Gastroesophageal sphincter (tissue), 3 donors: ENCODE results near the gene ST3GAL5.

ENCODE experiments used
- CTCF ChIP-seq, 4 experiments: fragments of 200-600 bp in 2 of 4; fragments of 450-650 bp in 2 of 4; sonication (generic) in 1 of 4; IDR thresholded peaks; one replicate each; pipeline ENCODE4 v1.5.1; 2017 to 2019; ENCODE audit warnings: antibody characterized with exemption in 4 of 4, mild to moderate bottlenecking in 2 of 4, moderate library complexity in 2 of 4
- POLR2A ChIP-seq, 2 donors: fragments of 450-650 bp; IDR thresholded peaks; one replicate each; pipeline ENCODE4 v1.6.1; 2017; ENCODE audit warnings: antibody characterized with exemption in 2 of 2, mild to moderate bottlenecking in 2 of 2, moderate library complexity in 1 of 2
- POLR2AphosphoS5 ChIP-seq: sonication (generic); formaldehyde crosslinking; IDR thresholded peaks from one replicate; pipeline ENCODE4 v1.6.1; 2017; ENCODE audit warnings: antibody characterized with exemption

DNA sequence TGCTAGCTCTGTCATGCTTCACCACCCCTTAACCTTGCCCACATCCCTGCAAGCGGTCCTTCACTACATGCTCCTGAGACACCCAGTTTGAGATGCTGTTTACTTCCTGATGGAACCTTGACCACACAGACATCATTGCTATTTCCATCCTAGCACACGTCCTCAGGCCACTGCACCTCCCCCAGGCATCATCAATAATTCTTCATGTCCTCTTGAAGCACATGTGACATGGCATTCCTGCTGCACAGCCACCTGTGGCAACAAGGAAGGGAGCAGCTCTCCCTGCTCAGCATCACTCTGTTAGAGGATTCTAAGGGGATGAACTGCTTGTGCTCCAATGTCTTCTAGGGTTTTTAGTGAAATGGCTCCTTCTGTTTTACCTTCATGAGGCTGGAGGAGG lies 26.1 kb upstream of the ST3GAL5 start:
- TF ChIP-seq CTCF (IDR thresholded peaks at IDR 0.05): no peak
- TF ChIP-seq POLR2A (IDR thresholded peaks at IDR 0.05): no peak
- TF ChIP-seq POLR2AphosphoS5: no peak
